K562 (cell line): ENCODE results near the gene NXNL2. TPM values are rescaled to one million over a fixed set of nuclear protein-coding genes. Genes with fewer than 3 reads are reported as not detected.

ENCODE experiments used
- ATAC-seq: fragments of 200-7000 bp; cut with Tn5 transposase; 3 replicates; pipeline ENCODE4 v1.9.1; 2020; ENCODE audit warnings: moderate library complexity
- BruUV-seq: library from RNA; stranded (reverse); fragments of 400-500 nt; replicated peaks from 2 replicates; lab custom pipeline; 2021; lab: Mats Ljungman, UMichigan
- CTCF ChIA-PET: fragments of 300-600 bp; formaldehyde crosslinking; extraction: SDS; loops from one replicate; lab custom pipeline; 2021; ENCODE audit warnings: low intra/inter-chr PET ratio; lab: Yijun Ruan, JAX
- POLR2A ChIA-PET: fragments of 300-600, 350-650 bp; sonication (Branson Sonifier 250); formaldehyde crosslinking; extraction: SDS; loops from one replicate; lab custom pipeline; 2021; ENCODE audit warnings: antibody characterized with exemption, inconsistent platforms; lab: Yijun Ruan, JAX
- DNase-seq, 4 experiments: peaks; one replicate each; pipeline versions ENCODE4 v3.0.0 to v3.0.0-alpha.2; 2011 to 2018; ENCODE audit warnings: low spot score in 3 of 4, mixed read lengths in 3 of 4; ENCODE audit errors: extremely low read depth in 1 of 4
- FAIRE-seq: peaks from 2 replicates; lab custom pipeline; 2011; peaks lifted over from hg19 to GRCh38; lab: Jason Lieb, UNC
- H2AFZ ChIP-seq: 2 replicates; pipeline ENCODE4 v1.6.0; 2011; ENCODE audit warnings: low read depth, low read length, control low read depth, inconsistent platforms
- H3K27ac ChIP-seq: fragments of 200-600 bp; 3 replicates; pipeline ENCODE4 v1.8.0; 2011; ENCODE audit warnings: low read depth, mild to moderate bottlenecking, control low read depth, inconsistent platforms, low read length, moderate library complexity, mixed read lengths; ENCODE audit errors: extremely low read depth
- H3K27me3 ChIP-seq, 2 experiments: fragments of 300-600 bp in 1 of 2; 2 replicates in 1 of 2; 3 replicates in 1 of 2; pipeline versions ENCODE4 v1.6.0 to v1.8.0; 2011; ENCODE audit warnings: inconsistent platforms in 2 of 2, low read length in 2 of 2, mild to moderate bottlenecking in 1 of 2, mixed read lengths in 1 of 2, moderate library complexity in 1 of 2; ENCODE audit not compliant: control insufficient read depth in 2 of 2, insufficient read depth in 2 of 2
- H3K36me3 ChIP-seq: fragments of 300-600 bp; 3 replicates; pipeline ENCODE4 v1.8.0; 2011; ENCODE audit warnings: mild to moderate bottlenecking, low read length, inconsistent platforms; ENCODE audit not compliant: control insufficient read depth, insufficient read depth
- H3K4me1 ChIP-seq, 2 experiments: fragments of 200-600 bp in 1 of 2; replicated peaks in 1 of 2; 2 replicates in 1 of 2; 3 replicates in 1 of 2; pipeline versions ENCODE4 v1.5.1 to v1.8.0; 2011; ENCODE audit warnings: inconsistent platforms in 2 of 2, low read length in 2 of 2, mild to moderate bottlenecking in 1 of 2, mixed read lengths in 1 of 2, moderate library complexity in 1 of 2; ENCODE audit not compliant: control insufficient read depth in 2 of 2, insufficient read depth in 2 of 2
- H3K4me2 ChIP-seq: 2 replicates; pipeline ENCODE4 v1.6.1; 2011; ENCODE audit warnings: low read length, control low read depth, inconsistent platforms, mixed read lengths; ENCODE audit not compliant: insufficient read depth
- H3K4me3 ChIP-seq: fragments of 200-600 bp; sonication (generic), shearing (Covaris generic); 2 replicates; pipeline ENCODE4 v1.5.1; 2016; ENCODE audit warnings: control low read depth, inconsistent platforms
- H3K79me2 ChIP-seq: fragments of 200-600 bp; 3 replicates; pipeline ENCODE4 v1.8.0; 2011; ENCODE audit warnings: low read length, inconsistent platforms; ENCODE audit not compliant: control insufficient read depth, insufficient read depth
- H3K9ac ChIP-seq, 2 experiments: 2 replicates each; pipeline versions ENCODE4 v1.6.0 to v1.6.1; 2011; ENCODE audit warnings: low read depth in 2 of 2, low read length in 2 of 2, control low read depth in 1 of 2, inconsistent platforms in 1 of 2, mild to moderate bottlenecking in 1 of 2, mixed read lengths in 1 of 2; ENCODE audit not compliant: insufficient read depth in 1 of 2
- H3K9me1 ChIP-seq: one replicate; pipeline ENCODE4 v1.6.0; 2011; ENCODE audit warnings: inconsistent platforms, mild to moderate bottlenecking, low read length, moderate library complexity; ENCODE audit not compliant: control insufficient read depth, insufficient read depth
- H3K9me3 ChIP-seq: replicated peaks from 2 replicates; pipeline ENCODE4 v1.5.1; 2011; ENCODE audit warnings: low read depth, low read length, inconsistent platforms; ENCODE audit not compliant: control insufficient read depth, insufficient read depth
- H4K20me1 ChIP-seq: replicated peaks from 2 replicates; pipeline ENCODE4 v1.6.1; 2011; ENCODE audit warnings: low read length, inconsistent platforms, mixed read lengths; ENCODE audit not compliant: control insufficient read depth, insufficient read depth
- BDP1 ChIP-seq: IDR thresholded peaks from 3 replicates; pipeline ENCODE4 v1.6.1; 2011; ENCODE audit not compliant: insufficient read length, insufficient read depth
- CAMTA2 ChIP-seq: fragments of 250-450 bp; sonication (Bioruptor Pico); conservative IDR thresholded peaks from 2 replicates; pipeline ENCODE4 v1.5.1; 2022
- FOXP1 ChIP-seq: sonication (generic); formaldehyde crosslinking; IDR thresholded peaks from 2 replicates; pipeline ENCODE4 v1.8.0; 2022; ENCODE audit warnings: mild to moderate bottlenecking, missing genetic modification reagents
- GABPB2 ChIP-seq: fragments of 250-450 bp; sonication (Bioruptor Pico); conservative IDR thresholded peaks from 2 replicates; pipeline ENCODE4 v1.5.1; 2021; ENCODE audit warnings: mild to moderate bottlenecking
- TEAD2 ChIP-seq: fragments of 450-650 bp; IDR thresholded peaks from 2 replicates; pipeline ENCODE4 v1.6.1; 2016; ENCODE audit warnings: missing genetic modification characterization, control low read depth, missing compliant biosample characterization
- ZNF175 ChIP-seq: fragments of 200-800 bp; sonication (Bioruptor generic); IDR thresholded peaks from 2 replicates; pipeline ENCODE4 v1.6.1; 2016; ENCODE audit warnings: low read depth, mild to moderate bottlenecking, missing genetic modification characterization, missing compliant biosample characterization
- ZNF184 ChIP-seq: sonication (generic); formaldehyde crosslinking; IDR thresholded peaks from 2 replicates; pipeline ENCODE4 v1.5.0; 2020; ENCODE audit warnings: missing genetic modification reagents
- ZNF239 ChIP-seq: fragments of 250-450 bp; sonication (Bioruptor Pico); IDR thresholded peaks from 2 replicates; pipeline ENCODE4 v1.4.0; 2020; ENCODE audit warnings: mild to moderate bottlenecking
- WGBS: fragments of 100-300 bp; shearing (Covaris generic); methylation state at CpG from one replicate; pipeline ENCODE4 v1.1.6; 2016; ENCODE audit warnings: low coverage, mixed read lengths; ENCODE audit not compliant: insufficient coverage; ENCODE audit errors: missing lambda C conversion rate; 5-methylcytosine and 5-hydroxymethylcytosine counted together
- in situ Hi-C: fragments of 300-500 bp; cut with MboI; formaldehyde crosslinking; loops from 4 replicates; pipeline ENCODE4 v1.15.0; 2018; ENCODE audit warnings: inconsistent platforms, mixed read lengths
- intact Hi-C: fragments of 100-400 bp; cut with micrococcal nuclease; formaldehyde crosslinking; loops from 2 replicates; pipeline ENCODE4 v1.14.2; 2022
- polyA plus RNA-seq, 8 experiments: library from polyadenylated mRNA; depleted of rRNA in 4 of 8; stranded (reverse) in 5 of 8; unstranded in 3 of 8; fragments of >200 nt; fragmentation: Nextera tagmentation in 2 of 8; fragmentation: Illumina TruSeq in 1 of 8; extraction: Ambion mirVana in 2 of 8; extraction: Trizol in 1 of 8; gene quantifications; 2 replicates each; pipeline versions ENCODE4 v1.2.1 to v1.2.3, GENCODE V29; 2011 to 2014; ENCODE audit warnings: inconsistent platforms in 1 of 8, missing spikeins in 1 of 8
- total RNA-seq, 7 experiments: library from RNA; depleted of rRNA in 6 of 7; stranded (reverse); fragments of >200 nt in 6 of 7; fragmentation: Illumina TruSeq in 2 of 7; extraction: Trizol in 2 of 7; gene quantifications; 2 replicates each; pipeline versions ENCODE4 v1.2.1 to v1.2.3, GENCODE V29; 2011 to 2021; ENCODE audit warnings: low replicate concordance in 1 of 7
- TF ChIP-seq, protein P1 (sequence below): fragments of 450-650 bp; IDR thresholded peaks from 2 replicates; pipeline ENCODE4 v1.6.1; 2016; ENCODE audit warnings: low read depth
- TF ChIP-seq, protein P2 (sequence below): fragments of 250-450 bp; sonication (Bioruptor Pico); IDR thresholded peaks from 2 replicates; pipeline ENCODE4 v1.8.0; 2021; ENCODE audit warnings: mild to moderate bottlenecking, moderate library complexity

The NXNL2 gene
- total and polyA plus RNA-seq, 9 of the 15 experiments (the other 6 are each of a cell fraction or from before 2014, with no cell fraction given): 0.15 to 0.19 TPM; not detected in 7

- Histone ChIP-seq H2AFZ (no peak overlapping the region), H3K27me3 (peaks cover 0 to 29% of the 10 kb centered on the region in 2 experiments; a peak in 4 of 5 replicates), H3K9me3 (no peaks in the 10 kb centered on the region), H3K4me1 (no peaks in the 10 kb centered on the region), H3K4me2 (no peak overlapping the region), H3K4me3 (no peak overlapping the region), H3K9ac (no peak overlapping the region), H3K36me3 (no peaks in the 10 kb centered on the region), H3K27ac (no peak overlapping the region), H4K20me1 (no peaks in the 10 kb centered on the region), H3K9me1 (no peaks in the 10 kb centered on the region), H3K79me2 (no peaks in the 10 kb centered on the region)
- DNase-seq (no peak), FAIRE-seq (no peak), ATAC-seq (no peak)
- BruUV-seq: no TSS peak
- ChIA-PET POLR2A (no interaction called here), CTCF (no interaction called here)
- 10% methylated on average over 13 of the region's 17 CpGs for WGBS
- in situ Hi-C loops (no loop called here), intact Hi-C loops (no loop called here)
- TF ChIP-seq, protein P1, sequence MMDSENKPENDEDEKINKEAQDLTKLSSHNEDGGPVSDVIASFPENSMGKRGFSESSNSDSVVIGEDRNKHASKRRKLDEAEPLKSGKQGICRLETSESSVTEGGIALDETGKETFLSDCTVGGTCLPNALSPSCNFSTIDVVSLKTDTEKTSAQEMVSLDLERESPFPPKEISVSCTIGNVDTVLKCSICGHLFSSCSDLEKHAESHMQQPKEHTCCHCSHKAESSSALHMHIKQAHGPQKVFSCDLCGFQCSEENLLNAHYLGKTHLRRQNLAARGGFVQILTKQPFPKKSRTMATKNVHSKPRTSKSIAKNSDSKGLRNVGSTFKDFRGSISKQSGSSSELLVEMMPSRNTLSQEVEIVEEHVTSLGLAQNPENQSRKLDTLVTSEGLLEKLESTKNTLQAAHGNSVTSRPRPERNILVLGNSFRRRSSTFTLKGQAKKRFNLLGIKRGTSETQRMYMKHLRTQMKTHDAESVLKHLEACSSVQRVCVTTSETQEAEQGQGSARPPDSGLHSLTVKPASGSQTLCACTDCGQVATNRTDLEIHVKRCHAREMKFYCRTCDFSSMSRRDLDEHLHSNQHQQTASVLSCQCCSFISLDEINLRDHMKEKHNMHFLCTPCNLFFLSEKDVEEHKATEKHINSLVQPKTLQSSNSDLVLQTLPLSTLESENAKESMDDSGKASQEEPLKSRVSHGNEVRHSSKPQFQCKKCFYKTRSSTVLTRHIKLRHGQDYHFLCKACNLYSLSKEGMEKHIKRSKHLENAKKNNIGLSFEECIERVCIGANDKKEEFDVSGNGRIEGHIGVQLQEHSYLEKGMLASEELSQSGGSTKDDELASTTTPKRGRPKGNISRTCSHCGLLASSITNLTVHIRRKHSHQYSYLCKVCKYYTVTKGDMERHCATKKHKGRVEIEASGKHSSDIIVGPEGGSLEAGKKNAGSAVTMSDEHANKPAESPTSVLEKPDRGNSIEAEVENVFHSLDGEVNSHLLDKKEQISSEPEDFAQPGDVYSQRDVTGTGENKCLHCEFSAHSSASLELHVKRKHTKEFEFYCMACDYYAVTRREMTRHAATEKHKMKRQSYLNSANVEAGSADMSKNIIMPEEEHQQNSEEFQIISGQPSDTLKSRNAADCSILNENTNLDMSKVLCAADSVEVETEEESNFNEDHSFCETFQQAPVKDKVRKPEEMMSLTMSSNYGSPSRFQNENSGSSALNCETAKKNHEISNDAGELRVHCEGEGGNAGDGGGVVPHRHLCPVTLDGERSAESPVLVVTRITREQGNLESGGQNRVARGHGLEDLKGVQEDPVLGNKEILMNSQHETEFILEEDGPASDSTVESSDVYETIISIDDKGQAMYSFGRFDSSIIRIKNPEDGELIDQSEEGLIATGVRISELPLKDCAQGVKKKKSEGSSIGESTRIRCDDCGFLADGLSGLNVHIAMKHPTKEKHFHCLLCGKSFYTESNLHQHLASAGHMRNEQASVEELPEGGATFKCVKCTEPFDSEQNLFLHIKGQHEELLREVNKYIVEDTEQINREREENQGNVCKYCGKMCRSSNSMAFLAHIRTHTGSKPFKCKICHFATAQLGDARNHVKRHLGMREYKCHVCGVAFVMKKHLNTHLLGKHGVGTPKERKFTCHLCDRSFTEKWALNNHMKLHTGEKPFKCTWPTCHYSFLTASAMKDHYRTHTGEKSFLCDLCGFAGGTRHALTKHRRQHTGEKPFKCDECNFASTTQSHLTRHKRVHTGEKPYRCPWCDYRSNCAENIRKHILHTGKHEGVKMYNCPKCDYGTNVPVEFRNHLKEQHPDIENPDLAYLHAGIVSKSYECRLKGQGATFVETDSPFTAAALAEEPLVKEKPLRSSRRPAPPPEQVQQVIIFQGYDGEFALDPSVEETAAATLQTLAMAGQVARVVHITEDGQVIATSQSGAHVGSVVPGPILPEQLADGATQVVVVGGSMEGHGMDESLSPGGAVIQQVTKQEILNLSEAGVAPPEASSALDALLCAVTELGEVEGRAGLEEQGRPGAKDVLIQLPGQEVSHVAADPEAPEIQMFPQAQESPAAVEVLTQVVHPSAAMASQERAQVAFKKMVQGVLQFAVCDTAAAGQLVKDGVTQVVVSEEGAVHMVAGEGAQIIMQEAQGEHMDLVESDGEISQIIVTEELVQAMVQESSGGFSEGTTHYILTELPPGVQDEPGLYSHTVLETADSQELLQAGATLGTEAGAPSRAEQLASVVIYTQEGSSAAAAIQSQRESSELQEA: no peak
- TF ChIP-seq TEAD2 (tag): no peak
- TF ChIP-seq BDP1: no peak
- no peak for TF ChIP-seq GABPB2 (CRISPR knock-in tag)
- TF ChIP-seq, protein P2, sequence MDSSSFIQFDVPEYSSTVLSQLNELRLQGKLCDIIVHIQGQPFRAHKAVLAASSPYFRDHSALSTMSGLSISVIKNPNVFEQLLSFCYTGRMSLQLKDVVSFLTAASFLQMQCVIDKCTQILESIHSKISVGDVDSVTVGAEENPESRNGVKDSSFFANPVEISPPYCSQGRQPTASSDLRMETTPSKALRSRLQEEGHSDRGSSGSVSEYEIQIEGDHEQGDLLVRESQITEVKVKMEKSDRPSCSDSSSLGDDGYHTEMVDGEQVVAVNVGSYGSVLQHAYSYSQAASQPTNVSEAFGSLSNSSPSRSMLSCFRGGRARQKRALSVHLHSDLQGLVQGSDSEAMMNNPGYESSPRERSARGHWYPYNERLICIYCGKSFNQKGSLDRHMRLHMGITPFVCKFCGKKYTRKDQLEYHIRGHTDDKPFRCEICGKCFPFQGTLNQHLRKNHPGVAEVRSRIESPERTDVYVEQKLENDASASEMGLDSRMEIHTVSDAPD: no peak
- TF ChIP-seq ZNF175 (CRISPR knock-in tag): no peak
- TF ChIP-seq FOXP1 (CRISPR knock-in tag): no peak
- no peak for TF ChIP-seq ZNF184 (CRISPR knock-in tag)
- TF ChIP-seq ZNF239 (CRISPR knock-in tag): no peak
- TF ChIP-seq CAMTA2: no peak
Measured at GRCh38 chr9:88503845-88504764, 30.9 kb upstream of the NXNL2 start.
